ENCODE measurements around the gene PIGZ. TPM values are rescaled to one million over a fixed set of nuclear protein-coding genes. Genes with fewer than 3 reads are reported as not detected.

The PIGZ gene
- total RNA-seq (5.8 TPM), polyA plus RNA-seq (10.8 TPM)

GRCh38 chr3:196968233-196969133 is at the start of gene PIGZ:
Gene PIGZ (minus strand): TSS chr3:196968833. CDS start chr3:196952031, 16,802 bp downstream.
- no peak for DNase-seq (ENCODE audit: extremely low spot score)
- H3K27ac ChIP-seq (ENCODE audit: low read depth), result peak within 1 kb of the TSS; percentile 38
- no peaks in the 10 kb centered on the region for H3K36me3 ChIP-seq (ENCODE audit: insufficient read depth)
- no peaks in the 10 kb centered on the region for H3K4me1 ChIP-seq (ENCODE audit: insufficient read depth)
- WGBS, result 2% methylated on average over 98 of the region's 98 CpGs
- H3K4me3 ChIP-seq (ENCODE audit: low read depth, low read length), result peak within 1 kb of the TSS; percentile 76

- 97% methylated on average over 18 of the region's 18 CpGs for WGBS
- Histone ChIP-seq H3K27ac (ENCODE audit: low read depth) (no peak overlapping the region), H3K4me1 (ENCODE audit: insufficient read depth) (no peaks in the 10 kb centered on the region), H3K36me3 (ENCODE audit: insufficient read depth) (no peaks in the 10 kb centered on the region), H3K4me3 (ENCODE audit: low read depth, low read length) (no peak overlapping the region)
- DNase-seq (ENCODE audit: extremely low spot score), result no peak
Observed at GRCh38 chr3:197017003-197017402, 48.4 kb upstream of the PIGZ start.

- 93% methylated on average over 28 of the region's 28 CpGs for WGBS
- Histone ChIP-seq H3K27ac (ENCODE audit: low read depth) (no peak overlapping the region), H3K36me3 (ENCODE audit: insufficient read depth) (no peaks in the 10 kb centered on the region), H3K4me1 (ENCODE audit: insufficient read depth) (no peaks in the 10 kb centered on the region), H3K4me3 (ENCODE audit: low read depth, low read length) (no peak overlapping the region)
- DNase-seq (ENCODE audit: extremely low spot score), result no peak
Observed at GRCh38 chr3:197015790-197016736, 47.4 kb upstream of the PIGZ start.

GRCh38 chr3:197014942-197015575 is 46.4 kb upstream of the PIGZ start:
- 94% methylated on average over 22 of the region's 22 CpGs for WGBS
- H3K4me3 ChIP-seq (ENCODE audit: low read depth, low read length), result no peak overlapping the region
- no peak overlapping the region for H3K27ac ChIP-seq (ENCODE audit: low read depth)
- no peaks in the 10 kb centered on the region for H3K4me1 ChIP-seq (ENCODE audit: insufficient read depth)
- H3K36me3 ChIP-seq (ENCODE audit: insufficient read depth), result no peaks in the 10 kb centered on the region
- no peak for DNase-seq (ENCODE audit: extremely low spot score)

- Histone ChIP-seq H3K4me3 (ENCODE audit: low read depth, low read length) (no peak overlapping the region), H3K4me1 (ENCODE audit: insufficient read depth) (no peaks in the 10 kb centered on the region), H3K27ac (ENCODE audit: low read depth) (no peak overlapping the region), H3K36me3 (ENCODE audit: insufficient read depth) (no peaks in the 10 kb centered on the region)
- no peak for DNase-seq (ENCODE audit: extremely low spot score)
- WGBS, result 88% methylated on average over 6 of the region's 6 CpGs
Observed at GRCh38 chr3:197014024-197014423, 45.4 kb upstream of the PIGZ start.

- Histone ChIP-seq H3K4me1 (ENCODE audit: insufficient read depth) (no peaks in the 10 kb centered on the region), H3K27ac (ENCODE audit: low read depth) (no peak overlapping the region), H3K4me3 (ENCODE audit: low read depth, low read length) (no peak overlapping the region), H3K36me3 (ENCODE audit: insufficient read depth) (no peaks in the 10 kb centered on the region)
- 93% methylated on average over 7 of the region's 7 CpGs for WGBS
- DNase-seq (ENCODE audit: extremely low spot score), result no peak
Observed at GRCh38 chr3:197012540-197012883, 43.9 kb upstream of the PIGZ start.

- Histone ChIP-seq H3K4me1 (ENCODE audit: insufficient read depth) (no peaks in the 10 kb centered on the region), H3K4me3 (ENCODE audit: low read depth, low read length) (no peak overlapping the region), H3K36me3 (ENCODE audit: insufficient read depth) (no peaks in the 10 kb centered on the region), H3K27ac (ENCODE audit: low read depth) (no peak overlapping the region)
- DNase-seq (ENCODE audit: extremely low spot score), result no peak
- 93% methylated on average over 25 of the region's 25 CpGs for WGBS
Observed at GRCh38 chr3:197011780-197012539, 43.3 kb upstream of the PIGZ start.

GRCh38 chr3:197010556-197011351 is 42.1 kb upstream of the PIGZ start:
- Histone ChIP-seq H3K4me3 (ENCODE audit: low read depth, low read length) (no peak overlapping the region), H3K27ac (ENCODE audit: low read depth) (no peak overlapping the region), H3K36me3 (ENCODE audit: insufficient read depth) (no peaks in the 10 kb centered on the region), H3K4me1 (ENCODE audit: insufficient read depth) (no peaks in the 10 kb centered on the region)
- 77% methylated on average over 30 of the region's 30 CpGs for WGBS
- no peak for DNase-seq (ENCODE audit: extremely low spot score)

GRCh38 chr3:197009532-197010019 is 40.9 kb upstream of the PIGZ start:
- H3K36me3 ChIP-seq (ENCODE audit: insufficient read depth), result no peaks in the 10 kb centered on the region
- 88% methylated on average over 20 of the region's 20 CpGs for WGBS
- H3K27ac ChIP-seq (ENCODE audit: low read depth), result no peak overlapping the region
- no peaks in the 10 kb centered on the region for H3K4me1 ChIP-seq (ENCODE audit: insufficient read depth)
- H3K4me3 ChIP-seq (ENCODE audit: low read depth, low read length), result no peak overlapping the region
- DNase-seq (ENCODE audit: extremely low spot score), result no peak

- 88% methylated on average over 27 of the region's 27 CpGs for WGBS
- Histone ChIP-seq H3K4me1 (ENCODE audit: insufficient read depth) (no peaks in the 10 kb centered on the region), H3K4me3 (ENCODE audit: low read depth, low read length) (no peak overlapping the region), H3K36me3 (ENCODE audit: insufficient read depth) (no peaks in the 10 kb centered on the region), H3K27ac (ENCODE audit: low read depth) (no peak overlapping the region)
- DNase-seq (ENCODE audit: extremely low spot score), result no peak
Observed at GRCh38 chr3:197008436-197009209, 40.0 kb upstream of the PIGZ start.

- H3K27ac ChIP-seq (ENCODE audit: low read depth), result no peak overlapping the region
- WGBS, result 75% methylated on average over 8 of the region's 8 CpGs
- DNase-seq (ENCODE audit: extremely low spot score), result no peak
- H3K4me1 ChIP-seq (ENCODE audit: insufficient read depth), result no peaks in the 10 kb centered on the region
- no peaks in the 10 kb centered on the region for H3K36me3 ChIP-seq (ENCODE audit: insufficient read depth)
- no peak overlapping the region for H3K4me3 ChIP-seq (ENCODE audit: low read depth, low read length)
Observed at GRCh38 chr3:197007953-197008352, 39.3 kb upstream of the PIGZ start.
